K562 (cell line): ENCODE results near the gene FAM186B. TPM values are rescaled to one million over a fixed set of nuclear protein-coding genes. Genes with fewer than 3 reads are reported as not detected.

Experiments
- ATAC-seq: fragments of 200-7000 bp; cut with Tn5 transposase; 3 replicates; pipeline ENCODE4 v1.9.1; 2020; ENCODE audit warnings: moderate library complexity
- BruUV-seq: library from RNA; stranded (reverse); fragments of 400-500 nt; replicated peaks from 2 replicates; lab custom pipeline; 2021; lab: Mats Ljungman, UMichigan
- CTCF ChIA-PET: fragments of 300-600 bp; formaldehyde crosslinking; extraction: SDS; loops from one replicate; lab custom pipeline; 2021; ENCODE audit warnings: low intra/inter-chr PET ratio; lab: Yijun Ruan, JAX
- POLR2A ChIA-PET: fragments of 300-600, 350-650 bp; sonication (Branson Sonifier 250); formaldehyde crosslinking; extraction: SDS; loops from one replicate; lab custom pipeline; 2021; ENCODE audit warnings: antibody characterized with exemption, inconsistent platforms; lab: Yijun Ruan, JAX
- DNase-seq, 4 experiments: peaks; one replicate each; pipeline versions ENCODE4 v3.0.0 to v3.0.0-alpha.2; 2011 to 2018; ENCODE audit warnings: low spot score in 3 of 4, mixed read lengths in 3 of 4; ENCODE audit errors: extremely low read depth in 1 of 4
- FAIRE-seq: peaks from 2 replicates; lab custom pipeline; 2011; peaks lifted over from hg19 to GRCh38; lab: Jason Lieb, UNC
- H2AFZ ChIP-seq: 2 replicates; pipeline ENCODE4 v1.6.0; 2011; ENCODE audit warnings: low read depth, low read length, control low read depth, inconsistent platforms
- H3K27ac ChIP-seq: fragments of 200-600 bp; 3 replicates; pipeline ENCODE4 v1.8.0; 2011; ENCODE audit warnings: low read depth, mild to moderate bottlenecking, control low read depth, inconsistent platforms, low read length, moderate library complexity, mixed read lengths; ENCODE audit errors: extremely low read depth
- H3K27me3 ChIP-seq, 2 experiments: fragments of 300-600 bp in 1 of 2; 2 replicates in 1 of 2; 3 replicates in 1 of 2; pipeline versions ENCODE4 v1.6.0 to v1.8.0; 2011; ENCODE audit warnings: inconsistent platforms in 2 of 2, low read length in 2 of 2, mild to moderate bottlenecking in 1 of 2, mixed read lengths in 1 of 2, moderate library complexity in 1 of 2; ENCODE audit not compliant: control insufficient read depth in 2 of 2, insufficient read depth in 2 of 2
- H3K36me3 ChIP-seq: fragments of 300-600 bp; 3 replicates; pipeline ENCODE4 v1.8.0; 2011; ENCODE audit warnings: mild to moderate bottlenecking, low read length, inconsistent platforms; ENCODE audit not compliant: control insufficient read depth, insufficient read depth
- H3K4me1 ChIP-seq, 2 experiments: fragments of 200-600 bp in 1 of 2; replicated peaks in 1 of 2; 2 replicates in 1 of 2; 3 replicates in 1 of 2; pipeline versions ENCODE4 v1.5.1 to v1.8.0; 2011; ENCODE audit warnings: inconsistent platforms in 2 of 2, low read length in 2 of 2, mild to moderate bottlenecking in 1 of 2, mixed read lengths in 1 of 2, moderate library complexity in 1 of 2; ENCODE audit not compliant: control insufficient read depth in 2 of 2, insufficient read depth in 2 of 2
- H3K4me2 ChIP-seq: 2 replicates; pipeline ENCODE4 v1.6.1; 2011; ENCODE audit warnings: low read length, control low read depth, inconsistent platforms, mixed read lengths; ENCODE audit not compliant: insufficient read depth
- H3K4me3 ChIP-seq: fragments of 200-600 bp; sonication (generic), shearing (Covaris generic); 2 replicates; pipeline ENCODE4 v1.5.1; 2016; ENCODE audit warnings: control low read depth, inconsistent platforms
- H3K79me2 ChIP-seq: fragments of 200-600 bp; 3 replicates; pipeline ENCODE4 v1.8.0; 2011; ENCODE audit warnings: low read length, inconsistent platforms; ENCODE audit not compliant: control insufficient read depth, insufficient read depth
- H3K9ac ChIP-seq, 2 experiments: 2 replicates each; pipeline versions ENCODE4 v1.6.0 to v1.6.1; 2011; ENCODE audit warnings: low read depth in 2 of 2, low read length in 2 of 2, control low read depth in 1 of 2, inconsistent platforms in 1 of 2, mild to moderate bottlenecking in 1 of 2, mixed read lengths in 1 of 2; ENCODE audit not compliant: insufficient read depth in 1 of 2
- H3K9me1 ChIP-seq: one replicate; pipeline ENCODE4 v1.6.0; 2011; ENCODE audit warnings: inconsistent platforms, mild to moderate bottlenecking, low read length, moderate library complexity; ENCODE audit not compliant: control insufficient read depth, insufficient read depth
- H3K9me3 ChIP-seq: replicated peaks from 2 replicates; pipeline ENCODE4 v1.5.1; 2011; ENCODE audit warnings: low read depth, low read length, inconsistent platforms; ENCODE audit not compliant: control insufficient read depth, insufficient read depth
- H4K20me1 ChIP-seq: replicated peaks from 2 replicates; pipeline ENCODE4 v1.6.1; 2011; ENCODE audit warnings: low read length, inconsistent platforms, mixed read lengths; ENCODE audit not compliant: control insufficient read depth, insufficient read depth
- AFF1 ChIP-seq, 2 experiments: fragments of 450-650 bp; IDR thresholded peaks; 2 replicates each; pipeline ENCODE4 v1.6.1; 2018; ENCODE audit warnings: mild to moderate bottlenecking in 2 of 2, low read depth in 1 of 2; ENCODE audit not compliant: partially characterized antibody in 2 of 2
- CREBBP ChIP-seq: IDR thresholded peaks from one replicate; pipeline ENCODE4 v1.6.1; 2012; ENCODE audit warnings: low read depth, mild to moderate bottlenecking, control low read depth, inconsistent platforms, low read length
- ETS2 ChIP-seq: IDR thresholded peaks from 2 replicates; pipeline ENCODE4 v1.6.1; 2016; ENCODE audit warnings: borderline replicate concordance, missing genetic modification characterization, mild to moderate bottlenecking, moderate library complexity, missing compliant biosample characterization; ENCODE audit not compliant: poor library complexity, severe bottlenecking
- GABPB2 ChIP-seq: fragments of 250-450 bp; sonication (Bioruptor Pico); conservative IDR thresholded peaks from 2 replicates; pipeline ENCODE4 v1.5.1; 2021; ENCODE audit warnings: mild to moderate bottlenecking
- GTF3C2 ChIP-seq: IDR thresholded peaks from 3 replicates; pipeline ENCODE4 v1.6.1; 2011; ENCODE audit warnings: borderline replicate concordance, mild to moderate bottlenecking, moderate library complexity; ENCODE audit not compliant: insufficient read length; ENCODE audit errors: extremely low read depth
- MBD1 ChIP-seq: fragments of 250-450 bp; sonication (Bioruptor Pico); IDR thresholded peaks from 2 replicates; pipeline ENCODE4 v1.8.0; 2022; ENCODE audit warnings: inconsistent platforms
- NBN ChIP-seq: fragments of 450-650 bp; IDR thresholded peaks from 2 replicates; pipeline ENCODE4 v1.6.1; 2016; ENCODE audit warnings: low read depth, mild to moderate bottlenecking
- NFIX ChIP-seq: fragments of 250-450 bp; sonication (Bioruptor Pico); IDR thresholded peaks from 2 replicates; pipeline ENCODE4 v1.4.0; 2020; ENCODE audit warnings: low read depth, mild to moderate bottlenecking, moderate library complexity
- NFRKB ChIP-seq: fragments of 450-650 bp; IDR thresholded peaks from 2 replicates; pipeline ENCODE4 v1.6.1; 2016; ENCODE audit warnings: low read depth
- PHB2 ChIP-seq: fragments of 450-650 bp; IDR thresholded peaks from 2 replicates; pipeline ENCODE4 v1.6.1; 2017; ENCODE audit warnings: low read depth
- POLR2G ChIP-seq: fragments of 200-400 bp; formaldehyde crosslinking; IDR thresholded peaks from 2 replicates; pipeline ENCODE4 v1.6.1; 2017; ENCODE audit warnings: low read depth, mild to moderate bottlenecking, antibody characterized with exemption, low read length, moderate library complexity
- PTTG1 ChIP-seq: fragments of 450-650 bp; IDR thresholded peaks from 2 replicates; pipeline ENCODE4 v1.6.1; 2016; ENCODE audit warnings: low read depth, mild to moderate bottlenecking, missing genetic modification characterization, missing compliant biosample characterization
- TARDBP ChIP-seq: fragments of 450-650 bp; IDR thresholded peaks from 2 replicates; pipeline ENCODE4 v1.6.1; 2016
- ZNF583 ChIP-seq: fragments of 250-450 bp; sonication (Bioruptor Pico); IDR thresholded peaks from 2 replicates; pipeline ENCODE4 v1.4.0; 2020
- ZNF717 ChIP-seq: fragments of 250-450 bp; sonication (Bioruptor Pico); IDR thresholded peaks from 2 replicates; pipeline ENCODE4 v1.5.0; 2021
- WGBS: fragments of 100-300 bp; shearing (Covaris generic); methylation state at CpG from one replicate; pipeline ENCODE4 v1.1.6; 2016; ENCODE audit warnings: low coverage, mixed read lengths; ENCODE audit not compliant: insufficient coverage; ENCODE audit errors: missing lambda C conversion rate; 5-methylcytosine and 5-hydroxymethylcytosine counted together
- in situ Hi-C: fragments of 300-500 bp; cut with MboI; formaldehyde crosslinking; loops from 4 replicates; pipeline ENCODE4 v1.15.0; 2018; ENCODE audit warnings: inconsistent platforms, mixed read lengths
- intact Hi-C: fragments of 100-400 bp; cut with micrococcal nuclease; formaldehyde crosslinking; loops from 2 replicates; pipeline ENCODE4 v1.14.2; 2022
- polyA plus RNA-seq, 8 experiments: library from polyadenylated mRNA; depleted of rRNA in 4 of 8; stranded (reverse) in 5 of 8; unstranded in 3 of 8; fragments of >200 nt; fragmentation: Nextera tagmentation in 2 of 8; fragmentation: Illumina TruSeq in 1 of 8; extraction: Ambion mirVana in 2 of 8; extraction: Trizol in 1 of 8; gene quantifications; 2 replicates each; pipeline versions ENCODE4 v1.2.1 to v1.2.3, GENCODE V29; 2011 to 2014; ENCODE audit warnings: inconsistent platforms in 1 of 8, missing spikeins in 1 of 8
- total RNA-seq, 7 experiments: library from RNA; depleted of rRNA in 6 of 7; stranded (reverse); fragments of >200 nt in 6 of 7; fragmentation: Illumina TruSeq in 2 of 7; extraction: Trizol in 2 of 7; gene quantifications; 2 replicates each; pipeline versions ENCODE4 v1.2.1 to v1.2.3, GENCODE V29; 2011 to 2021; ENCODE audit warnings: low replicate concordance in 1 of 7

FAM186B gene
- total and polyA plus RNA-seq, 9 of the 15 experiments (the other 6 are each of a cell fraction or from before 2014, with no cell fraction given): 0.07 to 0.42 (median 0.15) TPM

- no TSS peak for BruUV-seq
- no peak for TF ChIP-seq ZNF583
- no peak for TF ChIP-seq PTTG1 (tag)
- TF ChIP-seq MBD1 (CRISPR knock-in tag): no peak
- TF ChIP-seq TARDBP: no peak
- TF ChIP-seq NFIX: no peak
- TF ChIP-seq GABPB2 (CRISPR knock-in tag): no peak
- no peak for TF ChIP-seq PHB2
- no peak for TF ChIP-seq ZNF717 (CRISPR knock-in tag)
- no peak for TF ChIP-seq AFF1 (IDR thresholded peaks at IDR 0.05; ENCODE audit: low read depth in 1 of 2, partially characterized antibody in 2 of 2)
- no peak for TF ChIP-seq GTF3C2
- TF ChIP-seq NBN: no peak
- TF ChIP-seq POLR2G: no peak
- TF ChIP-seq CREBBP: no peak
- TF ChIP-seq ETS2 (tag): no peak
- TF ChIP-seq NFRKB: no peak
Observed at GRCh38 chr12:49626836-49627235, 21.4 kb upstream of the FAM186B start.

More at GRCh38 chr12:49626836-49627235, 21.4 kb upstream of the FAM186B start:
- no peaks in the 10 kb centered on the region for H3K9me3 ChIP-seq
- H3K27ac ChIP-seq: no peak overlapping the region
- intact Hi-C loops: no loop called here
- ATAC-seq (no peak), DNase-seq (no peak), FAIRE-seq (no peak)
- H3K27me3 ChIP-seq: no peaks in the 10 kb centered on the region; a peak in 1 of 5 replicates
- no peak overlapping the region for H3K9ac ChIP-seq
- H2AFZ ChIP-seq: no peak overlapping the region
- no peak overlapping the region for H3K4me3 ChIP-seq
- H3K4me1 ChIP-seq: peaks cover 10 to 19% of the 10 kb centered on the region in 2 experiments
- ChIA-PET CTCF (no interaction called here), POLR2A (interaction anchor here (0.6 to 1.3 kb wide), 2 partner anchors 10 to 36 kb away, joined by 3 to 8 read pairs; no protein-coding TSS in a partner anchor)
- no peaks in the 10 kb centered on the region for H3K79me2 ChIP-seq
- in situ Hi-C loops: no loop called here
- H3K9me1 ChIP-seq: no peaks in the 10 kb centered on the region
- H4K20me1 ChIP-seq: no peaks in the 10 kb centered on the region
- H3K36me3 ChIP-seq: no peaks in the 10 kb centered on the region
- 11% methylated on average over 1 of the region's 1 CpG for WGBS
- no peak overlapping the region for H3K4me2 ChIP-seq
